NCI-H1694 (cell line): ENCODE measurements around the gene COG2.
"Not testable (repeated sequence)": the region's sequence is repeated elsewhere in the genome, so short reads cannot be mapped to it uniquely, and the experiment has no call there.

Experiments
- DNase-seq: peaks from one replicate; lab custom pipeline; 2025; lab: John Stamatoyannopoulos, UW

The COG2 gene

DNA sequence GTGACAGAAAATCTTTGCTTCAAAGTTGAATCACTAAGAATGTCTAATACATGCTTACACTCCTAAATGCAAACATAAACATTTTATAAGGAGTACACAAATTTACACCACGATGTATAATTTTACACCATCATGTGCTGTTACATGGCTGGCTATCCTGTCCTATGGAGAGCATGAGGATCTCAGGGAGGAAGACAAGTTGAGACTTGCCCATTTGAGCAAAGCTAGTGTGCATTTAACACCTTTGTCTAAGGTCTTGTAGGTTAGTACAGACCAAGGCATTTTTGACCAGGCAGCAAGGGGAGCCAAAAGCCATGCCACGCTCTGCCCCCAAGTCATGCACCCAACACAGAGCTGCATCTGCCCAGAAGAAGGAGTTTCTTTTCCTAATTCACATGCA lies 14.5 kb upstream of the COG2 start:
- no peak for DNase-seq

DNA sequence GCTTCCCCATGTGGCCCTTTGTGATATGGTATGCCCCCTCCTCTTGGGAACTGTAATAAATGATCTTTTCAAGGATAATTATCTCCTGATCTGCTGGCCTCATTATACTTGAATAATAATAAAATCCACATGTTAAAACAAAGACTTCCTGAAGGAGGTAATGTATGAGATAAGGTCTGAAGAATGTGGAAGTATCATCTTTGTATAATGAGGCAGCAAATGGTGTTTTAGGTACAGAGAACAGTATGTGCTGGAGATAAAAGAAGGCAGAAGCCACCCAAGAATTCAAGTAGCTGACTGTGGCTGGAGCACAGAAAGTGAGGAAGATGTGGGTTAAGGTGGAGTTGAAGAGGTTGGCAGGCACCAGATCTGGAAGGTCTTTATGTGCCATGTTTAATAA lies 12.8 kb upstream of the COG2 start:
- DNase-seq = no peak

DNA sequence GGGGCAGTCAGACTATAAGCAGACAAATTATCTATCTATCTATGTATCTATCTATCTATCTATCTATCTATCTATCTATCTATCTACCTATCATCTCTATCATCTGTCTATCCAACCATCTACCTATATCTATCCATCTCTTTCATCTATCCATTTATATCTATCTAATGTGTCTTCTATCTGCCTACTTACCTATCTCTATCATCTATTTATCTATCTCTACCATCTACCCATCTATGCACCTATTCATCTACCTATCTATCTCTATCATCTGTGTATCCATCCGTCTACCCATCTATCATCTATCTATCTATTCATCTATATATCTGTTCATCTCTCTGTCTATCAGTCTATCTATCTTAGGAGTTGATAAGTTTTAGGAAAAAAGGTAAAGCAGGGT lies 10.8 kb upstream of the COG2 start:
- DNase-seq = no peak

DNA sequence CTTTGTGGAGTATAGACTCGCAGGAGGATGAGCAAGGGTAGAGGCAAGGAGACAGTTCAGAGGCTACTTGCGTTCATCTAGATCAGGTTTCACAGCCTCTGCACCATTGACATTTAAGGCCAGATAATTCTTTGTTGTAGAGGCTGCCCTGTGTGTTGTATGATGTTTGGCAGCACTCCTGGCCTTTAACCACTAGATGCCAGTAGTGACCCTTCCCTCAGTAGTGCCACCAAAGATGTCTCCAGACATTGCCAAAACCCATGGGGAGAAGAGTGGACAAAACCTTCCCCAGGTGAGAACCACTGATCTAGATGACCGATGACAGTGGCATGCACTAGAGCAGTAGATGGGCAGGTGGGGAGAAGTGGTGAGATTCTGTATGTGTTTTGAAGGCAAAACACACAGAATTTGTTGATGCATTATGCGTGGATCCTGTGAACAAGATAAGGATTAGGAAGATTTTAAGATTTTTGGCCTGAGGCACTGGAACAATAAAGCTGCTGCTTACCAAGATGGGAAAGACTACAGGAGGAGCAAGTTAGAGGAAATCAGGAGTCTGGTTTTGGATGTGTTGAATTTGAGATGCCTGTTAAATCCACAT lies 9.9 kb upstream of the COG2 start:
- DNase-seq = peak; percentile 51

DNA sequence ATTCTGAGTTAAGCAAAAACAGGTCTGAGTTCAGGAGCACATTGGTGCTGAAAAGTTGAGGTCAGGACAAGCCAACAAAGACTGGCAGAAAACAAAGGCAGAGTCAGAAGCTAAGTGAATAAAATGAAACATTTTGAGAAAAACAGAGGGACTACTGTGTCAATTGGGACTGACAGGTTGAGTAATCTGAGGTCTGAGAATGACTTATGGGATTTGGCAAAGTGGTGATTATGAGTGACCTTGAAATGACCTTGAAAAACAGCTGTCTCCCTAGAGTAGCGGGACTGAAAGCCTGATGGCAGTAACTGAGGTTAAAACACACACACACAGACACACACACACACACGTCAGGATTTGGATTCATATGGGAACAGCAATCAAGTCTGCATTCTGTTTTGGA lies 8.8 kb upstream of the COG2 start:
- DNase-seq = peak; percentile 77

DNA sequence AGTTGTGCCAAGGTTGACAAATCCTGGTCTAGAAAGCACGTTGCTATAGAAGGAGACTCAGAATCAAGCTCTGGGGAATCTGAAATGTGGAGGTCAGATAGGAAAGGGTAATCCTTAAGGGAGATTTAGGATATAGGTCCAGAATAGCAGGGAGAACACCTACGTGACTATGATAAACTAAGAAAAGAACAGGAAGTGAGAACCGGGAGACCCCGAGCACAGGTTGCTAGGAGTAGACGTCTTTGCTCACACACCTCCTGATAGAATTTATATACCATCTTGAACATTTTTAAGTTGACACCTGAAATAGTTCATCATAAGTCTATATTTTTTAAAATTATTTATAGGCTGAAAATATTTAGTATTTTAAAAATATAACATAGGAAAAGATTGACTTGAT lies 7.9 kb upstream of the COG2 start:
- no peak for DNase-seq

DNA sequence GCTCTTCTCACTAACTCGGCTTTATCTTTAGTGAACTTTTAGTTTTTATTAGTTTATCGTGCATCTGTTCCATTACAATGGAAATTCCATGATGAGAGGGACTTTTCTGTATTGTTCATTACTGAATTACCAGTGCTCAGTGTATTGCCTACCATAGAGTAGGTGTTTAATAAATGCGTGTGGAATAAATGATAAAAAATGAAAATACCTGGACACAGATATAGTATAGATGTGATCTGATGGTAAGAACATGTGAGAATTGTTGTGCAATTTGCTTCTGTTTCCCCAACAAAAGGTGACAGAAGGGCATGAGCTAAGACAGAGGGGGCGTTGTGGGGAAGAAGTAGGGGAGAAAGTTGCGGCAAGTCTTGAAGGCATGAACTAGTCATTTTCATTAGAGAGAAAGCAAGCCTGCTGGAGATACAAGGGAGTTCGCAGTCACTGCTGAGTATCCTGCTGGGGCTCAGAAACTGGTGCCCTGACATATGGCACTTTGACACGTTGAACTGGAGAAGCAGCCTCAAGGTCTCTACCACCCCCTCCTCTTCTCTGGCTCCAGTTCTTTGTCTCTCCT lies 5.6 kb upstream of the COG2 start:
- DNase-seq = no peak

DNA sequence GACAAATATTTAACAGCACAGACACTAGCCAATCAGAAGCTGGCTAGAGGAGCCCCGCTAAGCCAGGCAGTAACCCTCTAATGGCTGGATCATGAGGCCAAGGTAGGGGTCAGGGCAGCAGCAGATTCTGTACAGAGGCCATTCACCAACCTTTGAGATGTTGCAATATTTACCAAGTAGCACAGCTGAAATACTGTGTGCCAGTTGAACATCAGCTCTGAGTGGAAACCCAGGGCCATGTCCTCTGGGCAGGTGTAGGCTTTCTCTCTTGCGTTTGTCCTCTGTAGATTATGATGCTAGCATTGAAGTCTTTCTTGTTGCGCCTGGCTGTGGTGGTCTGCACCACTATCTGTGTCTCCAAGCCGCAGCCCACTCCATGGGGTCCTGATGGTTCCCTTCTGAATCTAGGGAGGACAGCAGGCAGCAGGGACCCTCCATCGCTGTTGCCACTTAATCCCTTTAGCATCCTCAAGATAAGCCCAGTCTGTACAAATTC lies 2.5 kb upstream of the COG2 start:
- no peak for DNase-seq

DNA sequence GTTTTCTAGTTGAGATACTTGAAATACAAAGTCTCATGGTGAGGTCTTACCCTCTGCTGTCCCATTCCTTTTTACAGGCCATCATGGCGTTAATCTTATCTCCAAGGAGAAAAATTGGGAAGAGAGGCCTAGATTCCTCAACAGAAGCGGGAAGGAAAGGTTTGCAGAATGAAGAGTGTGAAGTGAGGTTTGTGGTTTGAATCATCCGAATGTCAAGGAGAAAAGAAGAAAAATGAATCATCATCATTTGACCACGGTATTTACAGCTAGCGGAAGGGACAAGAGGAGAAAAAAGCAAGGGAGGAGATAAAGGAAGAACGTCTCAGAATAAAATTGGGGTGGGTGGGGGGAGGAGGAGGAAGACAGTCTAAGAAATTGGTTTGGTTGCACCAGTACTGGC lies 935 bp upstream of the COG2 start:
- DNase-seq = no peak

DNA sequence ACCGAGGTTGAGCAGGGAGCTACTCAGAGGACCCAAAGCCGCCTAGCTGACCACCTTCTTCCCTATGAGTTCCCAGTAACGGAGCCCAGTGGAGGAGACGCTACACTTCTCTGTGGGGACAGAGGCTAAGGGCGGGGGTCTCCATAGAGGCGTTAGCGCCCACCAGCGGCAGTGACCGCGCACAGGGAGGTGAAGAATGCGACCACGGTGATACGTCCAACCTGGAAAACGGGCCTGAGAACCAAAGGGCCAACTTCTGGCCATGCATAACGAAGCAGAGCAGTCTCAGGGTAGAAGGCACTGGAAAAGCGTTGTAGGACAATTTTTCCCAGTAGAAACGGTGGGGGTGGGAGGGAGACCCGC lies 400 bp upstream of the COG2 start:
- no peak for DNase-seq

DNA sequence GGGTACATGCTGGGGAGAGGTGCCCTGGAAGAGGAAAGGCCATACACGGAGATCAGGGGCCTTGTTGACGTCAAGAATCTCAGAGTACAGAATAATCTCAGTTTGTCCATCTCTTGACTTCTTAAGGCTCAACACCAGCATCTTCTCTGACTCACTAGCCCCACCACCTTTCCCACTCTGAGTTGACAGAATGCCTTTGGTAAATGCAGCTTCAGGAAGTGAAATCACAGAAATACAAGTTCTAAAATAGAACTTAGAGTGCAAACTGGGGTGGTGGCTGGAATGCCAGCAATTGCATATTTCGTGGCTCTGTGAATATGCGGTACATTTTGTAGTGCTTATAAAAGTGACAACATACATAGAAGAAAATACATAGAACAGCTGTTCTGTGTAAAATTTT lies 1.6 kb downstream of the COG2 start:
- no peak for DNase-seq

DNA sequence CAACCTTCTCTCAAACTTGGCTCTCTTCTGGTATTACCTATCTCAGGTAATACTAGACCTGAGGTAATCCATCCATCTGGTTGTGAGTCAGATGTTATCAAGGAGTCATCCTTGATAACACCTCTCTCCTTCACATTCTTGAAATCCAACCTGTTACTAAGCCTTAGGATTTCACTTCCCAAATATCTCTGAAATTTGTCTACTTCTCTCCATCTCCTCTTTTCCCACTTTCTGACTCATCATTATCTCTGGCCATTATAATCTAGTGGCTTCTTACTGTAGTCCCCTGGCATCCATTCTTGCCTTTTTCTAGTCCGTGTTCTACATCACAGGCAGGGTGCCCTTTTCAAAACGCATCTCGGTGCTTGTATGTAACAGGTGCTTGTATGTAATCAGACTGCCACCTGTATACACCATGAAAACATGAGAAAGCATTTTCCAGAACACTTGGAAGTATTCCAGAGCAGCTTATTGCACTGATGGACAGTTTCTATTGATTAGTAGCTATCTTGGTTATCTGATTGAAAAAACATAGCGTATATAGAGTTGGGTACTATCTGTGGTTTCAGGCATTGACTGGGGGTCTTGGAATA lies 4.5 kb downstream of the COG2 start:
- DNase-seq = no peak

DNA sequence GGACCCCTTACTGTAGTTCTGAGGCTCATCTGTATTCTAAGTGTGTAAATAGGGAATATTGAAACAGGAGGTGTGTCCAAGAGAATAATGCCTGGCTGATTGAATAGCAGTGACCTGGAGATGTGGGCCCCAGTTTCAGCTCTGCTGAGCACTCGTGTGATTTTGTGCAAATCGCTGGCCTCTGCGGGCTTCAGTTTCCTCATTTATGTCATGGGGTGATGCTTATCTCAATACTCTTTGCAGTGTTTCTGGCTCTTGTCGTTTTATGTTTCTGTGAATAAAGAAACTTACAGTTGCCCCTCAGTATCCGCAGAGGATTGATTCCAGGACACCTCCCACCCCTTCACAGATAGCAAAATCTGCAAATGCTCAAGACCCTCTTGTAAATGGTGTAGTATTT lies 5.0 kb downstream of the COG2 start:
- DNase-seq = no peak

DNA sequence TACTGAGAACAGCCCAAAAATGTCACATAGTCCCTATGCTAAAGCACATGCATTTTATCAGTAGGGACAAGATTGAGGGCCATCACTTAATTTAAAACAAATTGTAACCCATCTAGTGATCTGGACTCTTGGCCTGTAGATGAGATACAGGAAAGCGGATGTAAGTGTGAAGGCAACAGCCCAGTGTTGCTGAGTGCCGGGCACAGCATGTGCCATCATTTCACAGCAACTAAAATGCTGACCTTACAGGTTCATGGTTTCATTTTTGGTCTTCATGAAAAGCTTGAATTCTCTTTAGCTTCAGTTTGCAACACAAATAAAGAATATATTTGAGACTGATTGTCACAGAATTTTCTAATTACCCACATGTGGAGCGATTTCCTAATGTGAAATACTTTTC lies 5.8 kb downstream of the COG2 start:
- no peak for DNase-seq

DNA sequence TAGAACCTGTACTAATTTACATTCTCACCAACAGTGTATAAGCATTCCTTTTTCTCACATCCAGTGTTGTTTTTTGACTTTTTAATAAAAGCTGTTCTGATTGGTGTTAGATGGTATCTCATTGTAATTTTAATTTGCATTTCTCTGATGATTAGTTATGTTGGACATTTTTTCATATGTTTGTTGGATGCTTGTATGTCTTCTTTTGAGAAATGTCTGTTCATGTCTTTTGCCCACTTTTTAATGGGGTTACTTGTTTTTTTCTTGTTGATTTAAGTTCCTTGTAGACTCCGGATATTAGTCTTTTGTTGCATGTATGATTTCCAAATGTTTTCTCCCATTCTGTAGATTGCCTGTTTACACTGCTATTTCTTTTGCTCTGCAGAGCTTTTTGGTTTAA lies 8.0 kb downstream of the COG2 start:
- no peak for DNase-seq

DNA sequence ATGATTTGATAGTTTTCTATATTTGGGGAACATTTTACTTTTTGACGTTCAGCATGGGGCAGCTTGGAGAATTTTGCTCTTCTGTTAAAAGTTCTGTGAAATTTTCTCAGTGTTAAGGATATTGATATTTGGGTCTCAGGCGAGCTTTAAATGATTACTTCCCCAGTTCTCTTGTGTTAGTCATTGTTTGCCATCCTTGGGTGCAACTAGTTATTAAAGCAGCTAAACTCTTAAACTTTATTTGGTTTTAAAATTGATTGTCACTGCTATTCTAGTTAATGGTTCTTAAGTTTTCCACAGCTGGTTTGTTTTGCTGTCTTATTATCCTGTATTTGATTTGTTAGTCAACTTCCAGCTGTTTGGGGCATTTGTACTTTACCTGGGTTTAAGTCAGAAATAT lies 9.0 kb downstream of the COG2 start:
- no peak for DNase-seq

DNA sequence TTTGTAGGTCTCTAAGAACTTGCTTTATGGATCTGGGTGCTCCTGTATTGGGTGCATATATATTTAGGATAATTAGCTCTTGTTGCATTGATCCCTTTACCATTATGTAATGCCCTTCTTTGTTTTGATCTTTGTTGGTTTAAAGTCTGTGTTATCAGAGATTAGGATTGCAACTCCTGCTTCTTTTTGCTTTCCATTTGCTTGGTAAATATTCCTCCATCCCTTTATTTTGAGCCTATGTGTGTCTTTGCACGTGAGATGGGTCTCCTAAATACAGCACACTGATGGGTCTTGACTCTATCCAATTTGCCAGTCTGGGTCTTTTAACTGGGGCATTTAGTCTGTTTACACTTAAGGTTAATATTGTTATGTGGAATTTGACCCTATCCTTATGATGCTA lies 14.4 kb downstream of the COG2 start:
- DNase-seq = not testable (repeated sequence)

DNA sequence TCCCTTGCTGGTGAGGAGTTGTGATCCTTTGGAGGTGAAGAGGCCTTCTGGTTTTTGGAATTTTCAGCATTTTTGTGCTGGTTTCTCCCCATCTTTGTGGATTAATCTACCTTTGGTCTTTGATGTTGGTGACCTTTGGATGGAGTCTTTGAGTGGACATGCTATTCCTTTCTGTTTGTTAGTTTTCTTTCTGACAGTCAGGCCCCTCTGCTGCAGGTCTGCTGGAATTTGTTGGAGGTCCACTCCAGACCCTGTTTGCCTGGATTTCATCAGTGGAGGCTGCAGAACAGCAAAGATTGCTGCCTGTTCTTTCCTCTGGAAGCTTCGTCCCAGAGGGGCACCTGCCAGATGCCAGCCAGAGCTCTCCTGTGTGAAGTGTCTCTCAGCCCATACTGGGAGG lies 15.8 kb downstream of the COG2 start:
- DNase-seq = not testable (repeated sequence)

DNA sequence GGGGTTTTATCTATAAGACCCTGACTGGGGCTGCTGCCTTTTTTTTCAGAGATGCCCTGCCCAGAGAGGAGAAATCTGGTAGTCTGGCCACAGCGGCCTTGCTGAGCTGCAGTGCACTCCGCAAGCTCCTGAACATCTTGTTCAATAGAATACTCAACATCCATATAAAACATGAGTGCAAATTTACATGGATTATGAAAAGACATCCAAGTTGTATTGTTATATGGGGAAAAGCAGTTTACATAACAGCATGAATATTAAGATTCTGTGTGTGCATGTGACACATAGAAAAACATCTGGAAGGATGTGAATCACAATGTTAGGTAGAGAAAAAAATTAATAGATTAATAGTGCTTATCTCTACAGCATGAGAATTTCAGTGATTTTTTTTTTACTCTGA lies 16.4 kb downstream of the COG2 start:
- DNase-seq = no peak

DNA sequence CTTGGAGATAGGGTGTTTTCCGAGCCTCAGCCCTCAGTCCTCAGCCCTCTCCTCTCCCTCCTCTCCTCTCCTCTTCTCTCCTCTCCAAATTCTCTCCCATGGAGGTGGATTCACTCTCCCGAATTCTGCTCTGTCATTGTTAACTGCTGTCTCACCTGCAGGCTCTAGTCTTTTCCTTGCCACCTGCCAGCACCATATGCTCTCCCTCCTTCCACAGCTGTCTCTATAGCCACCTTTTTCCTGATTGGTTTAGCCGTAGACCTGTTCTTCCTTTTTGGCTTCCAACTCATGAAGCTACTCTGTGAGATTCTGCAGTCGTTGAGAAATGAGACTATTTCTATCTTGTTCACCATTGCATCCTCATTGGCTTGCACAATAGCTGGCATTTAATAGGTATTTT lies 19.7 kb downstream of the COG2 start:
- peak; percentile 68 for DNase-seq

DNA sequence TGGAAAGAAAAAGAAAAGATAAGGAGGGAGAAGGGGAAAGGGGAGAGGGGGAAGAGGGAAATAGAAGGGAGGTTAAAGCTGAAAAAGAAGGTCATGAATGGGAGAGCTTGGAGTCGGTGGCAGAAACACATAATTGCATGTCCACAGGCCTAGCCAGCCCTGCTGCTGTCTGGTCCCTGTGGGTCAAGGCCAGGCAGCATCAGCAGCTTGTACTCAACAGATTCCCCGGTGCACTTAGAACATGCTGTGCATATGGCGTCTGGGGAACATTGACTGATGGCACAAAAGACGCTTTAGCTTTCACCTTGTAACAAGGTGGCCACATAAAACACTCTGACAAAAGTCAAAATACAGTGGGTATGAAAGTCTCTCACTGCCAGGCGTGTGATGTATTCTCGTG lies 25.9 kb downstream of the COG2 start:
- no peak for DNase-seq

DNA sequence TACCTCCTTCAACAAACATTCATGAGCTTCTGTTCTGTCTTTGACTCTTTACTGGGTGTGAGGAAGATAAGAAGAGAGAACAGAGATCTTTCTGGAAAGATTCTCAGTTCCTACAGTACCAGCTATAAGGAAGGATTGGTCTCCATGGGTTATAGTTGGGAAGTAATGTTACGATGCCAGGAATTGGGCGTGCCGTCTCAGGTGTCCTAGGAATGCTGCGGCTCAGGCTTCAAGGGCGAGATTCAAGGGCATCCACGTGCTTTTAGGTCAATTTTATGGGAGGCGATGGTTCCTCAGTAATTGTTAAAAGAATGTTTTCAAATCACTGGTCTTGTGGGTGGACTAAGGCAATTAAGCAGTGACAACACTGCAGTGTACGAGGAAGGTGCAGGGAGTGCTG lies 27.3 kb downstream of the COG2 start:
- no peak for DNase-seq

DNA sequence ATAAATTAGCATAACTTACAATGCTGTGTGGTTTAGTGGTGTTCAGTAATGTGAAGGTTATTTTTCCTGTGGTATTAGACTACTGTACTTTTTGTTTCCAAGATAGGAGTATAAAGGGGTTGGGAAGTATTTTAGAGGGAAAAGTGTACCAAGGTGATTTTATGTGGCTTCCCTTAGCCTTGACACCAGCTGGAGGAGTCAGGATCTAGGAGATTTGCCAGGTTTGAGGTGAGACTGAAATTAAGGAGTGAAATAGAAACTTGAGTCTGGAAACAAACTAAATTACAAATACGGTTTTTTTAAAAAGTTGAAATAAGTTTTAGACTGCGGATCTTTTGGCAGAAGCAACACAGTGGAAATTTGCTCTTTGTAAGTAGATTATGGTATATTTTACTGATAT lies 32.3 kb downstream of the COG2 start:
- no peak for DNase-seq

DNA sequence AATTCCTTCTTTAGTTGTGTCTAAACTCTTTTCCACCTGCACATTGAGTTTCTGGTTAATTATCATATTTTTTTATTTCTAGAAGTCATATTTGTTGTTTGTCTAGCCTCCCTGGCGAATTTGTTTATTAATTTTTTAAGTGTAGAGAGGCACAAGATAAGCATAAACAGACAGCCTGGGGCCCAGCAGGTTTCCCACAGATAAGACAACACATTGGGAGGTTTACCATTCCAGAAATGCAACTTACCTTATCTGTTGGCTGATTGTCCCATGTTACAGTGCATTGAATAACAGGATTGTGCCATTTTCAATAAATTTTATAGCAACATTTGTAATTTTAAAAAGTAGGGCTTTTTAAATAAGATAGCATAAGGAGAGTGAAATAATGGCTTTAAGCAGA lies 34.9 kb downstream of the COG2 start:
- no peak for DNase-seq
